Measurements from ENCODE around the gene TET3. TPM values are rescaled to one million over a fixed set of nuclear protein-coding genes. Genes with fewer than 3 reads are reported as not detected.

Gene TET3
- polyA plus RNA-seq, 3 donors = 22.3 to 22.9 (median 22.6) TPM

GRCh38 chr2:74027496-74027895, 42.8 kb downstream of the TET3 start:
- DNase-seq (ENCODE audit: low read depth in 3 of 3, low spot score in 2 of 3) = no peak

- no peak for DNase-seq (ENCODE audit: low read depth in 3 of 3, low spot score in 2 of 3)
Measured at GRCh38 chr2:74028290-74028689, 43.6 kb downstream of the TET3 start.

GRCh38 chr2:74028741-74029140, 44.0 kb downstream of the TET3 start:
- no peak for DNase-seq (ENCODE audit: low read depth in 3 of 3, low spot score in 2 of 3)

GRCh38 chr2:74029714-74030397, 45.1 kb downstream of the TET3 start:
- no peak for DNase-seq (ENCODE audit: low read depth in 3 of 3, low spot score in 2 of 3)

GRCh38 chr2:74031221-74031620, 46.5 kb downstream of the TET3 start:
- DNase-seq (ENCODE audit: low read depth in 3 of 3, low spot score in 2 of 3) = no peak

- no peak for DNase-seq (ENCODE audit: low read depth in 3 of 3, low spot score in 2 of 3)
Measured at GRCh38 chr2:74031959-74032287, 47.2 kb downstream of the TET3 start.

- DNase-seq (ENCODE audit: low read depth in 3 of 3, low spot score in 2 of 3) = no peak
Measured at GRCh38 chr2:74033375-74033774, 48.7 kb downstream of the TET3 start.

Other genes starting within 250 kb of the TET3 start
- 10 to 100 TPM; 71.6 to 87.9 (median 78.6) TPM for gene TPRKB, start 247.6 kb upstream of the TET3 start, polyA plus RNA-seq (ENCODE audit: insufficient read length in 3 of 3)
- 10 to 100 TPM; 32.3 to 33.8 (median 33.3) TPM for gene DUSP11, start 204.8 kb upstream of the TET3 start, polyA plus RNA-seq (ENCODE audit: insufficient read length in 3 of 3)
- gene C2orf78, start 200.7 kb upstream of the TET3 start, polyA plus RNA-seq (ENCODE audit: insufficient read length in 3 of 3) = not detected
- 10 to 100 TPM; 62.4 to 69.3 (median 64.2) TPM for gene STAMBP, start 155.9 kb upstream of the TET3 start, polyA plus RNA-seq (ENCODE audit: insufficient read length in 3 of 3)
- gene ACTG2, start 91.9 kb upstream of the TET3 start, polyA plus RNA-seq (ENCODE audit: insufficient read length in 3 of 3) = under 1 TPM; 0.64 to 0.93 (median 0.65) TPM
- 10 to 100 TPM; 59.3 to 66.9 (median 61.7) TPM for gene DGUOK, start 58.0 kb upstream of the TET3 start, polyA plus RNA-seq (ENCODE audit: insufficient read length in 3 of 3)
- gene BOLA3, start 163.0 kb downstream of the TET3 start, polyA plus RNA-seq (ENCODE audit: insufficient read length in 3 of 3) = 10 to 100 TPM; 22.6 to 28.9 (median 27.5) TPM
- gene MOB1A, start 194.0 kb downstream of the TET3 start, polyA plus RNA-seq (ENCODE audit: insufficient read length in 3 of 3) = 10 to 100 TPM; 96.4 to 99.9 (median 98.6) TPM
- 10 to 100 TPM; 26.9 to 31.0 (median 29.8) TPM for gene MTHFD2, start 213.7 kb downstream of the TET3 start, polyA plus RNA-seq (ENCODE audit: insufficient read length in 3 of 3)